Measurements from ENCODE around the gene REV1.

Gene REV1

GRCh38 chr2:99448556-99448955 lies 41.3 kb downstream of the REV1 start:
- DNase-seq (ENCODE audit: low spot score): no peak

- DNase-seq (ENCODE audit: low spot score): no peak
Measured at GRCh38 chr2:99445065-99445464, 44.8 kb downstream of the REV1 start.

GRCh38 chr2:99444222-99444621 lies 45.6 kb downstream of the REV1 start:
- DNase-seq (ENCODE audit: low spot score): no peak

GRCh38 chr2:99442837-99443236 lies 47.0 kb downstream of the REV1 start:
- no peak for DNase-seq (ENCODE audit: low spot score)

- no peak for DNase-seq (ENCODE audit: low spot score)
Measured at GRCh38 chr2:99439971-99440505, 49.8 kb downstream of the REV1 start.

GRCh38 chr2:99436874-99437273 lies 52.9 kb downstream of the REV1 start:
- no peak for DNase-seq (ENCODE audit: low spot score)

GRCh38 chr2:99433340-99433739 lies 56.5 kb downstream of the REV1 start:
- DNase-seq (ENCODE audit: low spot score): no peak

- no peak for DNase-seq (ENCODE audit: low spot score)
Measured at GRCh38 chr2:99431587-99432275, 58.1 kb downstream of the REV1 start.

GRCh38 chr2:99430614-99431291 lies 59.1 kb downstream of the REV1 start:
- DNase-seq (ENCODE audit: low spot score): no peak

GRCh38 chr2:99425022-99425421 lies 64.8 kb downstream of the REV1 start:
- DNase-seq (ENCODE audit: low spot score): no peak

- DNase-seq (ENCODE audit: low spot score): no peak
Measured at GRCh38 chr2:99424371-99424770, 65.4 kb downstream of the REV1 start.

GRCh38 chr2:99422599-99422998 lies 67.2 kb downstream of the REV1 start:
- DNase-seq (ENCODE audit: low spot score): no peak

- DNase-seq (ENCODE audit: low spot score): no peak
Measured at GRCh38 chr2:99421469-99421868, 68.3 kb downstream of the REV1 start.

- DNase-seq (ENCODE audit: low spot score): no peak
Measured at GRCh38 chr2:99420751-99421299, 69.0 kb downstream of the REV1 start.

- no peak for DNase-seq (ENCODE audit: low spot score)
Measured at GRCh38 chr2:99420031-99420430, 69.8 kb downstream of the REV1 start.

- DNase-seq (ENCODE audit: low spot score): no peak
Measured at GRCh38 chr2:99417396-99417795, 72.4 kb downstream of the REV1 start.

- DNase-seq (ENCODE audit: low spot score): no peak
Measured at GRCh38 chr2:99414566-99414965, 75.3 kb downstream of the REV1 start.

- no peak for DNase-seq (ENCODE audit: low spot score)
Measured at GRCh38 chr2:99410276-99410675, 79.5 kb downstream of the REV1 start.

GRCh38 chr2:99406137-99406536 lies 83.7 kb downstream of the REV1 start:
- no peak for DNase-seq (ENCODE audit: low spot score)

GRCh38 chr2:99404797-99405669 lies 84.8 kb downstream of the REV1 start:
- no peak for DNase-seq (ENCODE audit: low spot score)

GRCh38 chr2:99404039-99404796 lies 85.6 kb downstream of the REV1 start:
- no peak for DNase-seq (ENCODE audit: low spot score)

GRCh38 chr2:99403524-99403923 lies 86.3 kb downstream of the REV1 start:
- DNase-seq (ENCODE audit: low spot score): peak; percentile 33
